Endometrial microvascular endothelial cells (primary cell): ENCODE results near the gene RPH3AL. TPM values are rescaled to one million over a fixed set of nuclear protein-coding genes. Genes with fewer than 3 reads are reported as not detected.
"Not testable (repeated sequence)": the region's sequence is repeated elsewhere in the genome, so short reads cannot be mapped to it uniquely, and the experiment has no call there.

Experiments
- in situ Hi-C: cut with HindIII; loops from 2 replicates; pipeline ENCODE4 v1.10.0; 2017; ENCODE audit warnings: low sequenced_read_pairs, low pct_unique_long_range_greater_than_20kb; ENCODE audit errors: inconsistent ontology term
- total RNA-seq: library from RNA; depleted of rRNA; stranded (reverse); fragments of >200 nt; gene quantifications from one replicate; pipeline ENCODE4 v1.2.3, GENCODE V29; 2015; ENCODE audit errors: inconsistent ontology term

Gene RPH3AL
- total RNA-seq, 1 donor from 2014 or later = 41.1 TPM

GRCh38 chr17:325270-326009, 27.2 kb downstream of the RPH3AL start:
- in situ Hi-C loops = no loop called here

GRCh38 chr17:323721-324571, 28.7 kb downstream of the RPH3AL start:
- in situ Hi-C loops = no loop called here

- in situ Hi-C loops = no loop called here
These were observed 29.4 kb downstream of the RPH3AL start for GRCh38 chr17:323181-323580.

DNA sequence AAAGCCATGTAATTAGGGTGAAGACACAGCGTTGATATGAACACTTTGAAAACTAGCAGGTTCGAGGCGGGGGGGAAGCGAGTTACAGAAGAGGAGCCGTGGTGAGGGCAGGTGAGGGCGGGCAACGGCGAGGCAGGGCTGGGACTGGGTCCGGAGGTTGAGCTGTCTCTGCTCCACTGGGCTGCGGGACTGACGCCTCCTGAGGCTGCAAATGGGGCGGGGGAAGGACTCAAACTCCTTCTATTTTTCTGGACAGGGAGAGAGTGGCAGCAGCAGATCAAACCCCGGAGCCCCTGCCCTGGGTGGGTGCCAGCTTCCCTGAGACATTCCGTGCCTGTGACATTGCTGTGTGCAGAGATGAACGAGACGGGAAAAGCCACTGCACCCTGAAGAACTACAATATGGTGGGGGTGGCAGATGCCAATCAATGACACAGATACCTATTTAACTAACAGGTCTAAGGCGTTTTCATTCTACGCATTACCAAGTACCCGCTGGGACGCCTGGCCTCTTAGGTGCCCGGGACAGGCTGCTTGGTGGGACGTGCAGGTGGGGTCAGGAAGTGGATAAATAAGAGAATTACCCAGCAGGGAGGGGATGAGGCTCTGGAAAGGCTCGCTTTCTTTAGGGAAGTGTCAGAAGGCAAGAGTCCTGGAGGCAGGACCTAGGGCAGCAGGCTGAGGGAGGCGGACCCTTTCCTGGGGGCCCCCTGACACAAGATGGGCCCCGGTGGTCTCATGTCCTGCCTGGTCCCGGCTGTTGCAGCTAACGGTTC, 30.4 kb downstream of the RPH3AL start:
- in situ Hi-C loops = no loop called here

- in situ Hi-C loops = no loop called here
These were observed 31.1 kb downstream of the RPH3AL start for GRCh38 chr17:321386-321941.

DNA sequence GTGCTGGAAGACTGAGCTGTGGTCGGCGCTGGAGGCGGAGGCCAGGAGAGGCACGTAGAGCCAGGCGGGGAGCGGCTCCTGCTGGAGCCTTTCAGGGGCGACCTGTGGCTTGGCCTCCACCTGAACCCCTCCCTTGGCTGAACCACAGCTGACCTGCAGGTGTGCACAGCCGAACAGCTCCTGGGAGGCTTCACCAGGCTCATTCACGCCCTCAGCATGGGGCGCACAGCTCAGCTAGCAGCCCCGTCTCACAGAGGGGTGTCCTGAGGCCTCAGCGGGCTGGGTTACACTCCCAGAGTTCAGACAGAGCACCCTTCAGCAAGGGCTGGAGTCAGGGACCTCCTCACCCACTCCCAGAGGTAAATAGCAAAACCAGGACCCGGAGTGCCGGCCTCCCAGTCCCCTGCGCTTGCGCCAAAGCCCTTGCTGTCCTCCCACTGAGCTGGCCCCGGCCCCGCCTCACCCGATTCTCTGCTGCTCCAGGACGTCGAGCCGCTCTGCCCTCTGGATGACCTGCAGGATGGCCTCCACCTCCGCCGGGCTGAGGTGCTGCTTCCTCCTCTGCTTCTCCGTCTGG, 31.7 kb downstream of the RPH3AL start:
- in situ Hi-C loops = no loop called here

GRCh38 chr17:320139-320538, 32.5 kb downstream of the RPH3AL start:
- in situ Hi-C loops = no loop called here

DNA sequence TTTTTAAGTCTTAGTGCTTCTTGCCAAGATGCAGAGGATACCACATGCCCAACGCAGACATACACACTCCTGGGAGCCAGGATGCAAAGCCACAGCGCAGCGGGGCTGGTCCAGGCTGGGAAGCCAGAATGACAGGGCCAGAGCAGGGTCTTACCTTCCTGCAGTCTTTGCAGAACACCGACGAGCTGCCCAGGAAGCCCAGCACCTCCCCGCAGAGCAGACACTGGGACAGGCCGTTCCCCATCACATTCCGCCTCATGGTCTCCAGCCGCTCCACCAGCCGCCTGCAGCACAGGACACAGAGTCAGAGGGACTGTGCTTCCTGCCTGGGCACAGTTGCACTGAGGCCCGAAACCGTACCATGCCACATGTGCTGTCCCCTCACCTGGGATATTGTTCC, 33.3 kb downstream of the RPH3AL start:
- in situ Hi-C loops = no loop called here

DNA sequence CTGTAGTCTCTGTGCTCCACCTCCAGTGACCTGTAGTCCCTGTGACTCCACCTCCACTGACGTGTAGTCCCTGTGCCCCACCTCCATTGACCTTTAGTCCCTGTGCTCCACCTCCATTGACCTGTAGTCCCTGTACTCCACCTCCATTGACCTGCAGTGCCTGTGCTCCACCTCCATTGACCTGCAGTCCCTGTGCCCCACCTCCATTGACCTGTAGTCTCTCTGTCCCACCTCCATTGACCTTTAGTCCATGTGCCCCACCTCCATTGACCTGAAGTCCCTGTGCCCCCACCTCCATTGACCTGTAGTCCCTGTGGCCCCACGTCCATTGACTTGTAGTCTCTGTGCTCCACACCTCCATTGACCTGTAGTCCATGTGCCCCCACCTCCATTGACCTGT, 35.5 kb downstream of the RPH3AL start:
- in situ Hi-C loops = not testable (repeated sequence)

- in situ Hi-C loops = not testable (repeated sequence)
These were observed 37.2 kb downstream of the RPH3AL start for GRCh38 chr17:315399-315798.

GRCh38 chr17:314614-314944, 38.0 kb downstream of the RPH3AL start:
- in situ Hi-C loops = not testable (repeated sequence)

- in situ Hi-C loops = no loop called here
These were observed 38.5 kb downstream of the RPH3AL start for GRCh38 chr17:313911-314613.

DNA sequence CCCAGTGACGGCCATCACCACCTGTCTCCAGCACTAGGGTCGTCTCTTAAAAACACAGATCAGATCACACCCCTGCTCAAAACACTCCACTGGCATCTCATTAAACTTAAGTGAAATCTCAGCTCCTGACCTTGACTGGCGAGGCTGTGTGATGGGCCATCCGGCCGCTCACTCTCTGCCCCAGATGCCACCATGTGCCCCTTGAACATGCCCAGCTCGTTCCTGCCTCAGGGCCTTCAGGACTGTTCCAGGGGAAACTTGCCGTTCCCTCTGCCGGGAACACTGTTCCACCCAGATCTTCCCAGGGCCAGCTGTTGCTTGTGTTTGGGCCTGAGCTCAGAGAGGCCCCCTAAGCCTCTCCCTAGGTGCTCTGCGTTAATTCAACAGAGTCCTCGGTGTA, 39.4 kb downstream of the RPH3AL start:
- in situ Hi-C loops = no loop called here

- in situ Hi-C loops = no loop called here
These were observed 40.0 kb downstream of the RPH3AL start for GRCh38 chr17:312476-313148.

DNA sequence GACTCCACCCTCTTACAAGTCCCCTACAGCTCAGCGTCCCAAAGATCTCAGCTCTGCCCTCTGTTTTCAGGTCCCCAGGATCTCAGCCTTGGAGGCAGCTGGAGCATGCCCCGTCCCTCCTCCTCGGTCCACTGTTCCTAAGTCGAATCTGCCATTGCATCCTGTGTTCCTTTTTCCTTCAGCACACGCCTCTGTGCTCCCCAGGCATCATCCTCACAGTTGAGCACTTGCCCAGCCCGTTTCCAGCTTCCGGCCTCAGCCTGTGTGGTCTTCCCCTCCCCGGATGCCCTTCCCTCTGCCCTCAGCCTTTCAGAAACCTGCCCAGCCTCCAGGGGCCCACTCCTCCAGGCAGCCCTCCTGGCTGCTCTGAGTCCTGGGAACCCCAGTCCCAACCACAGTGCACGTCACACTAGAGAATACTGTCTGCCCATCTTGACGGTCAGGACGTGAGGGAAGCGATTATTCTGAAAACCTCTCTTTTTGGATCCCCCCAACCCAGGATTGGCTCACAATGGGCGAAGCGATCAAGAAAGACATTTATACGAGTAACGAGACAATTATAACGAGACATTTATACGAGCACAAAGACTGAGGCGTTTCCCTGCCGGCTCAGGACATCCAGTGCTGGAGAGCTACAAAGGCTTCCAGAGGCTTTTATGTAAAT, 41.4 kb downstream of the RPH3AL start:
- in situ Hi-C loops = no loop called here

DNA sequence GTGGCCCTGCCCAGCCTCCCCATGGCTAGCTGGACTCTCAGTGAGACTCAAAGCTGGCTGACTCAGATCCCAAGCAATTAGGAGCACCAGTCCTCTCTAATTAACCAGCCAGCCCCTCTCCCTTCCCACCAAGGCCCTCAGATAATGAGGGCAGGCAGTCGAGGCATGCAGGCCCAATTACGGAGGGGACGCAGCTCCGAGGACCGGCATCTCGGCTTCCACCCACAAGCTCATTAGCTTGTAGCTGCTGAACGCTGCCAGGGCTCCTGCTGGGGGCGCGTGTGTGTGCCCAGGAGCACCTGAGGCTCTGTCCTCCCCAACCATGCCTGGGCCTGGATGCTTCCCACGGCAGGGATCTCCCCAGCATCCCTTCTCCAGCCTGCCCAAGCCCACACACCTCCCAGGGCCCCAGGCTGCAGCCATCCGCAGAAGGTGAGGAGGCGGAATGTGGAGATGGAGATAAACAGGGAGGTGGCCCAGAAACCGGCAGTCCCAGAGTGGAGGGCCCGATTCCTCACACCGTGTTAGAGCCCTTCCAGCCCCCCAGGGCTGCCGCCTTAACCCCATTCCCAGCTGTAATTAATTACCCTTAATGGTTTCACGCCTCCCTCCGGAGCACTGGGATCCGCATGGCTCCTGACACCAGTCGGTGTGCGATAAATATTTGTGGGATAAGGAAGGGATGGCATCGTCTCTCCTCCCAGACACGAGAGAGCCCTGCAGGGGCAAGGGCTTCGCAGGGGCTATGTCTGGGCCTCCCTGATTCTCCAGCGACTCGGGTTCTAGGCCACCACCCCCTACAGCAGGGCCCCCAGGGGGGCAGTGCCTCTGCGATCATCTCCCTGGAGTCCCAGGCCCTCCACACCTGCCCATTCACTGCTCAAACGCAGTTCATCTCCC, 42.2 kb downstream of the RPH3AL start:
- in situ Hi-C loops = no loop called here
